H9 (cell line): ENCODE measurements around the gene TRIP11. TPM values are rescaled to one million over a fixed set of nuclear protein-coding genes. Genes with fewer than 3 reads are reported as not detected.

ENCODE experiments used
- DNase-seq: peaks from one replicate; pipeline ENCODE4 v3.0.0-alpha.2; 2017
- H2AFZ ChIP-seq: one replicate; pipeline ENCODE4 v1.6.1; 2013; ENCODE audit warnings: mild to moderate bottlenecking, low read length, control low read depth, moderate library complexity
- H2AK5ac ChIP-seq: 2 replicates; pipeline ENCODE4 v1.6.1; 2013; ENCODE audit warnings: low read length, control low read depth, mixed read lengths; ENCODE audit not compliant: insufficient read length
- H2BK120ac ChIP-seq: one replicate; pipeline ENCODE4 v1.6.1; 2013; ENCODE audit warnings: low read depth, mild to moderate bottlenecking, low read length, control low read depth, inconsistent platforms; ENCODE audit not compliant: poor library complexity, severe bottlenecking
- H2BK12ac ChIP-seq: 2 replicates; pipeline ENCODE4 v1.6.1; 2013; ENCODE audit warnings: low read length, control low read depth, mixed read lengths, low read depth; ENCODE audit not compliant: insufficient read length
- H2BK15ac ChIP-seq: 2 replicates; pipeline ENCODE4 v1.6.1; 2013; ENCODE audit warnings: low read depth, low read length, control low read depth
- H2BK20ac ChIP-seq: one replicate; pipeline ENCODE4 v1.6.1; 2013; ENCODE audit warnings: low read depth, mild to moderate bottlenecking, low read length, control low read depth, inconsistent platforms; ENCODE audit not compliant: poor library complexity, severe bottlenecking
- H2BK5ac ChIP-seq: 2 replicates; pipeline ENCODE4 v1.6.1; 2013; ENCODE audit warnings: low read length, control low read depth, mixed read lengths; ENCODE audit not compliant: insufficient read length
- H3K14ac ChIP-seq: 2 replicates; pipeline ENCODE4 v1.6.1; 2013; ENCODE audit warnings: low read length, control low read depth; ENCODE audit not compliant: insufficient read depth
- H3K18ac ChIP-seq: 2 replicates; pipeline ENCODE4 v1.6.1; 2013; ENCODE audit warnings: low read depth, mild to moderate bottlenecking, mixed read lengths, low read length, control low read depth; ENCODE audit not compliant: insufficient read length
- H3K23ac ChIP-seq: 2 replicates; pipeline ENCODE4 v1.6.1; 2013; ENCODE audit warnings: low read length, control low read depth, mixed read lengths, low read depth; ENCODE audit not compliant: insufficient read length
- H3K23me2 ChIP-seq: 2 replicates; pipeline ENCODE4 v1.6.1; 2013; ENCODE audit warnings: low read depth, mild to moderate bottlenecking, mixed read lengths, low read length, control low read depth; ENCODE audit not compliant: insufficient read length, poor library complexity, severe bottlenecking
- H3K27ac ChIP-seq: 2 replicates; pipeline ENCODE4 v1.5.1; 2013; ENCODE audit warnings: low read length, control low read depth, mixed read lengths, low read depth; ENCODE audit not compliant: insufficient read length
- H3K27me3 ChIP-seq: 2 replicates; pipeline ENCODE4 v1.6.1; 2013; ENCODE audit warnings: low read length, control low read depth, inconsistent platforms; ENCODE audit not compliant: insufficient read depth
- H3K4ac ChIP-seq: 2 replicates; pipeline ENCODE4 v1.6.1; 2013; ENCODE audit warnings: low read depth, mild to moderate bottlenecking, control low read depth, inconsistent platforms, low read length, moderate library complexity
- H3K4me1 ChIP-seq: 2 replicates; pipeline ENCODE4 v1.6.1; 2013; ENCODE audit warnings: low read length, control low read depth, inconsistent platforms; ENCODE audit not compliant: insufficient read depth
- H3K4me2 ChIP-seq: 2 replicates; pipeline ENCODE4 v1.6.1; 2013; ENCODE audit warnings: low read length, control low read depth, mixed read lengths; ENCODE audit not compliant: insufficient read length, insufficient read depth
- H3K56ac ChIP-seq: 2 replicates; pipeline ENCODE4 v1.6.1; 2013; ENCODE audit warnings: low read depth, mild to moderate bottlenecking, mixed read lengths, low read length, control low read depth; ENCODE audit not compliant: insufficient read length
- H3K79me1 ChIP-seq: 2 replicates; pipeline ENCODE4 v1.6.1; 2013; ENCODE audit warnings: low read depth, mild to moderate bottlenecking, moderate library complexity, low read length, control low read depth, inconsistent platforms; ENCODE audit not compliant: insufficient read depth, poor library complexity, severe bottlenecking
- H3K79me2 ChIP-seq: 2 replicates; pipeline ENCODE4 v1.6.1; 2013; ENCODE audit warnings: low read length, control low read depth, inconsistent platforms; ENCODE audit not compliant: insufficient read depth
- H3K9ac ChIP-seq: 2 replicates; pipeline ENCODE4 v1.6.1; 2013; ENCODE audit warnings: low read length, control low read depth, mixed read lengths; ENCODE audit not compliant: insufficient read length; ENCODE audit errors: extremely low read depth
- H3K9me3 ChIP-seq: one replicate; pipeline ENCODE4 v1.6.1; 2013; ENCODE audit warnings: low read depth, low read length, inconsistent platforms; ENCODE audit not compliant: control insufficient read depth
- H3T11ph ChIP-seq: one replicate; pipeline ENCODE4 v1.6.1; 2013; ENCODE audit warnings: mild to moderate bottlenecking, low read length, control low read depth, inconsistent platforms
- H4K20me1 ChIP-seq: one replicate; pipeline ENCODE4 v1.6.1; 2013; ENCODE audit not compliant: control insufficient read depth, insufficient read length, insufficient read depth
- H4K5ac ChIP-seq: 2 replicates; pipeline ENCODE4 v1.6.1; 2013; ENCODE audit warnings: low read depth, mild to moderate bottlenecking, mixed read lengths, low read length, control low read depth; ENCODE audit not compliant: insufficient read length
- H4K8ac ChIP-seq: replicated peaks from 2 replicates; pipeline ENCODE4 v1.6.1; 2013; ENCODE audit warnings: low read length, control low read depth, mixed read lengths, low read depth; ENCODE audit not compliant: insufficient read length
- H4K91ac ChIP-seq: 2 replicates; pipeline ENCODE4 v1.6.1; 2013; ENCODE audit warnings: low read depth, mild to moderate bottlenecking, moderate library complexity, mixed read lengths, low read length, control low read depth; ENCODE audit not compliant: insufficient read length
- H3K27ac Mint-ChIP-seq, 3 experiments: 2 replicates in 2 of 3; 3 replicates in 1 of 3; pipeline ENCODE4 v1.8.0; 2020 to 2021; ENCODE audit warnings: mixed read lengths in 3 of 3, mild to moderate bottlenecking in 1 of 3, moderate library complexity in 1 of 3
- H3K27me3 Mint-ChIP-seq: 2 replicates; pipeline ENCODE4 v1.8.0; 2021; ENCODE audit warnings: low read depth, mild to moderate bottlenecking, moderate library complexity, mixed read lengths
- H3K36me3 Mint-ChIP-seq, 3 experiments: 2 replicates in 2 of 3; 3 replicates in 1 of 3; pipeline ENCODE4 v1.8.0; 2020 to 2021; ENCODE audit warnings: low read depth in 3 of 3, mixed read lengths in 3 of 3; ENCODE audit not compliant: insufficient read depth in 1 of 3
- H3K4me1 Mint-ChIP-seq, 2 experiments: 2 replicates each; pipeline ENCODE4 v1.8.0; 2020; ENCODE audit warnings: mixed read lengths in 2 of 2
- H3K4me3 Mint-ChIP-seq, 2 experiments: 2 replicates in 1 of 2; 3 replicates in 1 of 2; pipeline ENCODE4 v1.8.0; 2020 to 2021; ENCODE audit warnings: mild to moderate bottlenecking in 2 of 2, mixed read lengths in 2 of 2, moderate library complexity in 1 of 2
- H3K9me3 Mint-ChIP-seq, 2 experiments: 2 replicates in 1 of 2; 3 replicates in 1 of 2; pipeline ENCODE4 v1.8.0; 2020; ENCODE audit warnings: mild to moderate bottlenecking in 2 of 2, mixed read lengths in 2 of 2, moderate library complexity in 1 of 2
- WGBS: extraction: QIAGEN DNeasy Blood & Tissue Kit; methylation state at CpG from one replicate; pipeline ENCODE4 v1.1.7; 2013; ENCODE audit warnings: missing lambda C conversion rate, low lambda C conversion rate, mixed read lengths; ENCODE audit not compliant: insufficient read length; ENCODE audit errors: extremely low coverage; 5-methylcytosine and 5-hydroxymethylcytosine counted together
- total RNA-seq: library from RNA; stranded (reverse); gene quantifications from 2 replicates; pipeline ENCODE4 v1.2.1, GENCODE V29; 2021
- TF ChIP-seq, protein P1 (sequence below): fragments of 200-600 bp; sonication (generic); conservative IDR thresholded peaks from 3 replicates; pipeline ENCODE4 v1.8.0; 2021; ENCODE audit warnings: antibody characterized with exemption, mild to moderate bottlenecking

Gene TRIP11
- total RNA-seq, 1 experiment from 2014 or later = 33.5 TPM

DNA sequence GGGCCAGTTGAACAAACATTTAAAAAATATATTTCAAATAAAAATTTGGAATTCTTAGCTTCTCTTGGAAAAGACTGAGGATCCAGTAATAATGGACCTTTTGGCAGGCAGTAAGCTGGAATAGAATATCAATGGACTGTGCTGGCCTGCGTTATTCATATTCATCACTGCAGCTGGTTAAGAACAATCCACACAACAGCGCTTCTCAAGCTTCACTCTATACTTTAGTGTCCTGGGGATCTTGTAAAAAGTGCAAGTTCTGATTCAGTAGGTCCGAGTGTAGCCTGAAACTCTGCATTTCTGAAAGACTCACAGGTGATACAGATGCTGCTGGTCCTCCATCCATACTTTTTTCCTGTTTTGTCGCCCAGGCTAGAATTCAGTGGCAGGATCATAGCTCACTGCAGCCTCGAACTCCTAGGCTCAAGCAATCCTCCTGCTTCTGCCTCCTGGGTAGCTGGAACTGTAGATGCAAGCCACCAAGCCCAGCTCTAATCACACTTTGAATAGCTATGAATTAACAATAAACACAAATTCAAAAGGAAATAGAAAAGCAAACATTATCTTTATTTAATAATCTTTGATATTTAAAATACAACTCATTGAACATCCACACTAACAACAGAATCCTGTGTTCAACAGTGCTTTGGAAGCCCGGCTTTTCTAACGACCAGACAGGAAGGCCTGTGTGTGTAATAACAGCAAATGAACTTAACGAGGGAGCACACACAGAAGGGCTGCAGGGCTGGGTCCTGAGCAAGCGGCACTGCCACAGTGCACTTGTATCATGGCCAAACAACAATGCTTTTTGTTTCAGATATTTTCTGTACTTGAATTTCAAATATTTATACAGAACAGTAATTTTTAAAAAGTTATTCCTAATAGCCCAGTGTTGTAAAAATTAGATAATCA is 18.4 kb upstream of the TRIP11 start:
- H3K4me3 Mint-ChIP-seq = no peak overlapping the region
- no peak overlapping the region for H4K8ac ChIP-seq
- no CpG with 5 or more reads among the region's 9 CpGs for WGBS
- H4K20me1 ChIP-seq = no peaks in the 10 kb centered on the region
- no peak overlapping the region for H2BK120ac ChIP-seq
- H3K27me3 Mint-ChIP-seq = no peaks in the 10 kb centered on the region
- H2BK20ac ChIP-seq = no peak overlapping the region
- H2BK15ac ChIP-seq = no peak overlapping the region
- no peak overlapping the region for H2BK5ac ChIP-seq
- TF ChIP-seq, protein P1, sequence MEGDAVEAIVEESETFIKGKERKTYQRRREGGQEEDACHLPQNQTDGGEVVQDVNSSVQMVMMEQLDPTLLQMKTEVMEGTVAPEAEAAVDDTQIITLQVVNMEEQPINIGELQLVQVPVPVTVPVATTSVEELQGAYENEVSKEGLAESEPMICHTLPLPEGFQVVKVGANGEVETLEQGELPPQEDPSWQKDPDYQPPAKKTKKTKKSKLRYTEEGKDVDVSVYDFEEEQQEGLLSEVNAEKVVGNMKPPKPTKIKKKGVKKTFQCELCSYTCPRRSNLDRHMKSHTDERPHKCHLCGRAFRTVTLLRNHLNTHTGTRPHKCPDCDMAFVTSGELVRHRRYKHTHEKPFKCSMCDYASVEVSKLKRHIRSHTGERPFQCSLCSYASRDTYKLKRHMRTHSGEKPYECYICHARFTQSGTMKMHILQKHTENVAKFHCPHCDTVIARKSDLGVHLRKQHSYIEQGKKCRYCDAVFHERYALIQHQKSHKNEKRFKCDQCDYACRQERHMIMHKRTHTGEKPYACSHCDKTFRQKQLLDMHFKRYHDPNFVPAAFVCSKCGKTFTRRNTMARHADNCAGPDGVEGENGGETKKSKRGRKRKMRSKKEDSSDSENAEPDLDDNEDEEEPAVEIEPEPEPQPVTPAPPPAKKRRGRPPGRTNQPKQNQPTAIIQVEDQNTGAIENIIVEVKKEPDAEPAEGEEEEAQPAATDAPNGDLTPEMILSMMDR = no peak
- H3K9ac ChIP-seq = no peak overlapping the region
- no peak overlapping the region for H3K4ac ChIP-seq
- H3T11ph ChIP-seq = no peak overlapping the region
- peaks cover 0 to 4% (median 2%) of the 10 kb centered on the region in 3 experiments; a peak in 1 of 7 replicates for H3K36me3 Mint-ChIP-seq
- no peak overlapping the region for H4K91ac ChIP-seq
- no peaks in the 10 kb centered on the region for H3K4me1 ChIP-seq
- H3K9me3 ChIP-seq = no peaks in the 10 kb centered on the region
- H3K23me2 ChIP-seq = no peaks in the 10 kb centered on the region
- H2AFZ ChIP-seq = no peak overlapping the region
- no peak overlapping the region for H3K27ac ChIP-seq
- H3K56ac ChIP-seq = no peak overlapping the region
- no peak overlapping the region for H4K5ac ChIP-seq
- H3K18ac ChIP-seq = no peak overlapping the region
- H3K4me1 Mint-ChIP-seq = peaks cover 20 to 21% of the 10 kb centered on the region in 2 experiments
- H2BK12ac ChIP-seq = no peak overlapping the region
- H2AK5ac ChIP-seq = no peak overlapping the region
- no peak for DNase-seq
- no peaks in the 10 kb centered on the region for H3K79me2 ChIP-seq
- H3K23ac ChIP-seq = no peak overlapping the region
- H3K4me2 ChIP-seq = no peak overlapping the region
- H3K79me1 ChIP-seq = no peaks in the 10 kb centered on the region
- no peaks in the 10 kb centered on the region for H3K9me3 Mint-ChIP-seq
- no peaks in the 10 kb centered on the region for H3K27me3 ChIP-seq
- H3K14ac ChIP-seq = no peak overlapping the region
- peak overlapping the region; percentile 22 to 84 (median 68); a peak in 3 of 7 replicates for H3K27ac Mint-ChIP-seq
